NCI-H2029 treated with DMSO at 0.1 percent for 48 hours (cell line): ENCODE measurements around the gene MAP3K12.
"Not testable (repeated sequence)": the region's sequence is repeated elsewhere in the genome, so short reads cannot be mapped to it uniquely, and the experiment has no call there.

Experiments used
- DNase-seq: peaks from one replicate; lab custom pipeline; 2025; lab: John Stamatoyannopoulos, UW

Gene MAP3K12

GRCh38 chr12:53499266-53500141 lies at the start of gene MAP3K12:
Gene MAP3K12 (minus strand): TSS chr12:53499458. CDS start chr12:53487391, 12,067 bp downstream.
- no peak for DNase-seq

GRCh38 chr12:53548354-53548753 lies 49.1 kb upstream of the MAP3K12 start:
- DNase-seq: not testable (repeated sequence)

GRCh38 chr12:53543539-53543938 lies 44.3 kb upstream of the MAP3K12 start:
- DNase-seq: peak; percentile 35

GRCh38 chr12:53539526-53539925 lies 40.3 kb upstream of the MAP3K12 start:
- no peak for DNase-seq

GRCh38 chr12:53538209-53538689 lies 39.0 kb upstream of the MAP3K12 start:
- peak; percentile 98 for DNase-seq

- DNase-seq: no peak
Measured at GRCh38 chr12:53536962-53537361, 37.7 kb upstream of the MAP3K12 start.

GRCh38 chr12:53533471-53533870 lies 34.2 kb upstream of the MAP3K12 start:
- DNase-seq: no peak

- DNase-seq: no peak
Measured at GRCh38 chr12:53532524-53533445, 33.5 kb upstream of the MAP3K12 start.

GRCh38 chr12:53532021-53532420 lies 32.8 kb upstream of the MAP3K12 start:
- DNase-seq: no peak

GRCh38 chr12:53530920-53531319 lies 31.7 kb upstream of the MAP3K12 start:
- DNase-seq: no peak

- no peak for DNase-seq
Measured at GRCh38 chr12:53530061-53530460, 30.8 kb upstream of the MAP3K12 start.

GRCh38 chr12:53524476-53524875 lies 25.2 kb upstream of the MAP3K12 start:
- DNase-seq: no peak

- no peak for DNase-seq
Measured at GRCh38 chr12:53523131-53523530, 23.9 kb upstream of the MAP3K12 start.

- no peak for DNase-seq
Measured at GRCh38 chr12:53518381-53518780, 19.1 kb upstream of the MAP3K12 start.

- DNase-seq: no peak
Measured at GRCh38 chr12:53516758-53517455, 17.6 kb upstream of the MAP3K12 start.

GRCh38 chr12:53515291-53515680 lies 16.0 kb upstream of the MAP3K12 start:
- DNase-seq: no peak

GRCh38 chr12:53514628-53515290 lies 15.5 kb upstream of the MAP3K12 start:
- DNase-seq: no peak

- DNase-seq: no peak
Measured at GRCh38 chr12:53513712-53514410, 14.6 kb upstream of the MAP3K12 start.

- DNase-seq: peak; percentile 42
Measured at GRCh38 chr12:53510181-53510812, 11.0 kb upstream of the MAP3K12 start.

- DNase-seq: peak; percentile 86
Measured at GRCh38 chr12:53508534-53509170, 9.4 kb upstream of the MAP3K12 start.
